ENCODE results near the gene RAB3IL1.

Gene RAB3IL1

GRCh38 chr11:61946894-61947293 is 29.5 kb upstream of the RAB3IL1 start:
- H3K27me3 ChIP-seq (ENCODE audit: insufficient read depth, poor library complexity, severe bottlenecking), result no peaks in the 10 kb centered on the region
- no peak overlapping the region for H3K27ac ChIP-seq (replicated peaks)
- H3K4me3 ChIP-seq (replicated peaks; ENCODE audit: insufficient read depth, low read length), result no peak overlapping the region
- DNase-seq (ENCODE audit: low read depth in 1 of 2, low spot score in 1 of 2), result no peak
- TF ChIP-seq SPI1 (IDR thresholded peaks at IDR 0.05; ENCODE audit: borderline replicate concordance, low read depth) (no peak), POLR2AphosphoS5 (IDR thresholded peaks at IDR 0.05; ENCODE audit: low read depth) (no peak)

- DNase-seq (ENCODE audit: low read depth in 1 of 2, low spot score in 1 of 2), result no peak
- Histone ChIP-seq H3K27me3 (ENCODE audit: insufficient read depth, poor library complexity, severe bottlenecking) (no peaks in the 10 kb centered on the region), H3K4me3 (replicated peaks; ENCODE audit: insufficient read depth, low read length) (no peak overlapping the region), H3K27ac (replicated peaks) (no peak overlapping the region)
- TF ChIP-seq, protein P1, sequence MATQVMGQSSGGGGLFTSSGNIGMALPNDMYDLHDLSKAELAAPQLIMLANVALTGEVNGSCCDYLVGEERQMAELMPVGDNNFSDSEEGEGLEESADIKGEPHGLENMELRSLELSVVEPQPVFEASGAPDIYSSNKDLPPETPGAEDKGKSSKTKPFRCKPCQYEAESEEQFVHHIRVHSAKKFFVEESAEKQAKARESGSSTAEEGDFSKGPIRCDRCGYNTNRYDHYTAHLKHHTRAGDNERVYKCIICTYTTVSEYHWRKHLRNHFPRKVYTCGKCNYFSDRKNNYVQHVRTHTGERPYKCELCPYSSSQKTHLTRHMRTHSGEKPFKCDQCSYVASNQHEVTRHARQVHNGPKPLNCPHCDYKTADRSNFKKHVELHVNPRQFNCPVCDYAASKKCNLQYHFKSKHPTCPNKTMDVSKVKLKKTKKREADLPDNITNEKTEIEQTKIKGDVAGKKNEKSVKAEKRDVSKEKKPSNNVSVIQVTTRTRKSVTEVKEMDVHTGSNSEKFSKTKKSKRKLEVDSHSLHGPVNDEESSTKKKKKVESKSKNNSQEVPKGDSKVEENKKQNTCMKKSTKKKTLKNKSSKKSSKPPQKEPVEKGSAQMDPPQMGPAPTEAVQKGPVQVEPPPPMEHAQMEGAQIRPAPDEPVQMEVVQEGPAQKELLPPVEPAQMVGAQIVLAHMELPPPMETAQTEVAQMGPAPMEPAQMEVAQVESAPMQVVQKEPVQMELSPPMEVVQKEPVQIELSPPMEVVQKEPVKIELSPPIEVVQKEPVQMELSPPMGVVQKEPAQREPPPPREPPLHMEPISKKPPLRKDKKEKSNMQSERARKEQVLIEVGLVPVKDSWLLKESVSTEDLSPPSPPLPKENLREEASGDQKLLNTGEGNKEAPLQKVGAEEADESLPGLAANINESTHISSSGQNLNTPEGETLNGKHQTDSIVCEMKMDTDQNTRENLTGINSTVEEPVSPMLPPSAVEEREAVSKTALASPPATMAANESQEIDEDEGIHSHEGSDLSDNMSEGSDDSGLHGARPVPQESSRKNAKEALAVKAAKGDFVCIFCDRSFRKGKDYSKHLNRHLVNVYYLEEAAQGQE (IDR thresholded peaks at IDR 0.05; ENCODE audit: insufficient replicate concordance, low read depth), result no peak
- TF ChIP-seq POLR2AphosphoS5 (IDR thresholded peaks at IDR 0.05; ENCODE audit: low read depth) (no peak), CTCF (IDR thresholded peaks at IDR 0.05; ENCODE audit: insufficient read depth, low read length) (no peak), SPI1 (IDR thresholded peaks at IDR 0.05; ENCODE audit: borderline replicate concordance, low read depth) (no peak), GABPA (IDR thresholded peaks at IDR 0.05; ENCODE audit: low read depth) (no peak)
Measured at GRCh38 chr11:61945191-61945590, 27.8 kb upstream of the RAB3IL1 start.

DNA sequence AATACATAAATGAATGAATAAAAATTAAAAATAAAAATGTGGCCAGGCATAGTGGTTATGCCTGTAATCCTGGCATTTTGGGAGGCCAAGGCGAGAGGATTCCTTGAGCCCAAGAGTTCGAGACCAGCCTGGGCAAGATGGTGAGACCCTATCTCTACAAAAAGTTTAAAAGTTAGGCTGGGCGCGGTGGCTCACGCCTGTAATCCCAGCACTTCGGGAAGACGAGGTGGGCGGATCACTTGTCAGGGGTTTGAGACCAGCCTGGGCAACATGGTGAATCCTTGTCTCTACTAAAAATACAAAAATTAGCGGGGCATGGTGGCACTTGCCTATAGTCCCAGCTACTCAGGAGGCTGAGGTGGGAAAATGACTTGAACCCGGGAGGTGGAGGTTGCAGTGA is 23.1 kb upstream of the RAB3IL1 start:
- DNase-seq (ENCODE audit: low read depth in 1 of 2, low spot score in 1 of 2), result no peak
- TF ChIP-seq GABPA (IDR thresholded peaks at IDR 0.05; ENCODE audit: low read depth) (no peak), SPI1 (IDR thresholded peaks at IDR 0.05; ENCODE audit: borderline replicate concordance, low read depth) (no peak), POLR2AphosphoS5 (IDR thresholded peaks at IDR 0.05; ENCODE audit: low read depth) (no peak), CTCF (IDR thresholded peaks at IDR 0.05; ENCODE audit: insufficient read depth, low read length) (no peak)
- TF ChIP-seq, protein P1 (IDR thresholded peaks at IDR 0.05; ENCODE audit: insufficient replicate concordance, low read depth), result no peak
- Histone ChIP-seq H3K27me3 (ENCODE audit: insufficient read depth, poor library complexity, severe bottlenecking) (no peaks in the 10 kb centered on the region), H3K27ac (replicated peaks) (no peak overlapping the region), H3K4me3 (replicated peaks; ENCODE audit: insufficient read depth, low read length) (no peak overlapping the region)

DNA sequence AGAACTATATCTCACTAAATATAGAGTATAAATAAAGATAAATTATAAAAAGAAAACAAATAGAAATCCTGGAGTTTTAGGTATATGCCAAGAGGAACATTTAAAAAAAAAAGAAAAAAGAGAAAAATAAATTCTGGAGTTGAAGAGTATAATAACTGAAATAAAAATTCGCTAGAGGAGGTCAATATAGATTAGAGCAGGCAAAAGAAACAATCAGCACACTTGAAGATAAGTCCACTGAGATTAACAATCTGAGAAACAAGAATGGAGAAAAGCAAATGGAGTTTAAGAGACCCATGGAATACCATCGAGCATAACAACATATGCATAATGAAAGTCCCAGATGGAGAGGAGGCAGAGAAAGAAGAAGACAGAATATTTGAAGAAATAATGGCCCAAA is 18.5 kb upstream of the RAB3IL1 start:
- H3K27me3 ChIP-seq (ENCODE audit: insufficient read depth, poor library complexity, severe bottlenecking), result peaks cover 4% of the 10 kb centered on the region
- no peak overlapping the region for H3K27ac ChIP-seq (replicated peaks)
- no peak for DNase-seq (ENCODE audit: low read depth in 1 of 2, low spot score in 1 of 2)
- TF ChIP-seq GABPA (IDR thresholded peaks at IDR 0.05; ENCODE audit: low read depth), result no peak
- no peak for TF ChIP-seq SPI1 (IDR thresholded peaks at IDR 0.05; ENCODE audit: borderline replicate concordance, low read depth)
- TF ChIP-seq, protein P1 (IDR thresholded peaks at IDR 0.05; ENCODE audit: insufficient replicate concordance, low read depth), result no peak
- TF ChIP-seq CTCF (IDR thresholded peaks at IDR 0.05; ENCODE audit: insufficient read depth, low read length), result no peak
- TF ChIP-seq POLR2AphosphoS5 (IDR thresholded peaks at IDR 0.05; ENCODE audit: low read depth), result no peak
- H3K4me3 ChIP-seq (replicated peaks; ENCODE audit: insufficient read depth, low read length), result no peak overlapping the region

Data from HL-60 (cell line).